ENCODE data around the gene MYO7A. TPM values are rescaled to one million over a fixed set of nuclear protein-coding genes. Genes with fewer than 3 reads are reported as not detected.

MYO7A gene
- total RNA-seq, 1 donor from 2014 or later: 46.4 TPM

DNA sequence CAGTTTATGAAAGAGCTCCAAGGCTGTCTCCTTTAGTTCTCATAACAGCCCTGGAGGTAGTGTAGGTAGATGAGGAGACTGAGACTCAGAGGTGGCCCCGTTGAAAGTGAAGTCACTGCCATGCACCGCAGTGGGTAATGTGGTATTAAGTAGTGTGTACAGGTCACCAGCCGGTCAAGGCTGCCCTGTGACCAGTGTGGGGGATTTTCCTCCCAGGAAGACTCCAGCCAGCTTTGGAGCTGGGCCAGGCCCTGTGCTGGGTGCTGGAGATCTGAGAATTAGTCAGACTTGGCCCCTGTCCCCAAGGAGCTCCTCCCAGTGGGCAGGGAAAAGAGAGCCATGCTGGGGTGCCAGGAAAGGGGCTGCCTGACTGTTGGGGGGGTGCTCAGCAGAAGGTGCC lies 20.1 kb upstream of the MYO7A start:
- H3K27ac ChIP-seq: no peak overlapping the region
- peak; percentile 22 to 80 for DNase-seq (ENCODE audit: low spot score in 2 of 2)
- TF ChIP-seq, protein P1, sequence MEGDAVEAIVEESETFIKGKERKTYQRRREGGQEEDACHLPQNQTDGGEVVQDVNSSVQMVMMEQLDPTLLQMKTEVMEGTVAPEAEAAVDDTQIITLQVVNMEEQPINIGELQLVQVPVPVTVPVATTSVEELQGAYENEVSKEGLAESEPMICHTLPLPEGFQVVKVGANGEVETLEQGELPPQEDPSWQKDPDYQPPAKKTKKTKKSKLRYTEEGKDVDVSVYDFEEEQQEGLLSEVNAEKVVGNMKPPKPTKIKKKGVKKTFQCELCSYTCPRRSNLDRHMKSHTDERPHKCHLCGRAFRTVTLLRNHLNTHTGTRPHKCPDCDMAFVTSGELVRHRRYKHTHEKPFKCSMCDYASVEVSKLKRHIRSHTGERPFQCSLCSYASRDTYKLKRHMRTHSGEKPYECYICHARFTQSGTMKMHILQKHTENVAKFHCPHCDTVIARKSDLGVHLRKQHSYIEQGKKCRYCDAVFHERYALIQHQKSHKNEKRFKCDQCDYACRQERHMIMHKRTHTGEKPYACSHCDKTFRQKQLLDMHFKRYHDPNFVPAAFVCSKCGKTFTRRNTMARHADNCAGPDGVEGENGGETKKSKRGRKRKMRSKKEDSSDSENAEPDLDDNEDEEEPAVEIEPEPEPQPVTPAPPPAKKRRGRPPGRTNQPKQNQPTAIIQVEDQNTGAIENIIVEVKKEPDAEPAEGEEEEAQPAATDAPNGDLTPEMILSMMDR (IDR thresholded peaks at IDR 0.05): no peak
- no peak overlapping the region for H3K4me3 ChIP-seq
- peaks cover 0 to 2% of the 10 kb centered on the region in 2 donors for H3K36me3 ChIP-seq
- no peaks in the 10 kb centered on the region for H3K9me3 ChIP-seq
- intact Hi-C loops (cut with DNase I): no loop called here
- H3K4me1 ChIP-seq: peaks cover 0 to 9% of the 10 kb centered on the region in 2 donors
- no peaks in the 10 kb centered on the region for H3K27me3 ChIP-seq

DNA sequence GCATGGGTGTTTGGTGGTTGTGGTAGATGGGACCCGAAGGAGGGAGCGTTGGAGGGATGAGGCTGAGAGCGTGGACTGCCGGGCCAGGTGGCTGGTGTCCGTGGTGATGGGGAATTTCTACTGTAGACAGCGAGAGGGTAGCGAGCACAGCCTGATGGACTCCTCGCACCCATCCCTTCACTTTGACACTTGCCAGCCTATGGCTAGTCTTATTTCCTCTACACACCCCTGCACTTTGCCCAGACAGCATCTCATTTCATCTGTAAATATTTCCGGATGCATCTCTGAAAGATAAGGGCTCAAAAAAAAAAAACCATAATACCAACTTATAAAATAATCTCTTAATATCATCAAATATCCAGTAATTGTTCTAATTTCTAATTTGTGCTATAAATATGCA lies 19.6 kb upstream of the MYO7A start:
- no peaks in the 10 kb centered on the region for H3K36me3 ChIP-seq
- TF ChIP-seq, protein P1 (IDR thresholded peaks at IDR 0.05): no peak
- no peaks in the 10 kb centered on the region for H3K9me3 ChIP-seq
- H3K27me3 ChIP-seq: no peaks in the 10 kb centered on the region
- H3K27ac ChIP-seq: no peak overlapping the region
- no peak for DNase-seq (ENCODE audit: low spot score in 2 of 2)
- H3K4me1 ChIP-seq: peaks cover 0 to 9% of the 10 kb centered on the region in 2 donors
- intact Hi-C loops (cut with DNase I): no loop called here
- H3K4me3 ChIP-seq: no peak overlapping the region

DNA sequence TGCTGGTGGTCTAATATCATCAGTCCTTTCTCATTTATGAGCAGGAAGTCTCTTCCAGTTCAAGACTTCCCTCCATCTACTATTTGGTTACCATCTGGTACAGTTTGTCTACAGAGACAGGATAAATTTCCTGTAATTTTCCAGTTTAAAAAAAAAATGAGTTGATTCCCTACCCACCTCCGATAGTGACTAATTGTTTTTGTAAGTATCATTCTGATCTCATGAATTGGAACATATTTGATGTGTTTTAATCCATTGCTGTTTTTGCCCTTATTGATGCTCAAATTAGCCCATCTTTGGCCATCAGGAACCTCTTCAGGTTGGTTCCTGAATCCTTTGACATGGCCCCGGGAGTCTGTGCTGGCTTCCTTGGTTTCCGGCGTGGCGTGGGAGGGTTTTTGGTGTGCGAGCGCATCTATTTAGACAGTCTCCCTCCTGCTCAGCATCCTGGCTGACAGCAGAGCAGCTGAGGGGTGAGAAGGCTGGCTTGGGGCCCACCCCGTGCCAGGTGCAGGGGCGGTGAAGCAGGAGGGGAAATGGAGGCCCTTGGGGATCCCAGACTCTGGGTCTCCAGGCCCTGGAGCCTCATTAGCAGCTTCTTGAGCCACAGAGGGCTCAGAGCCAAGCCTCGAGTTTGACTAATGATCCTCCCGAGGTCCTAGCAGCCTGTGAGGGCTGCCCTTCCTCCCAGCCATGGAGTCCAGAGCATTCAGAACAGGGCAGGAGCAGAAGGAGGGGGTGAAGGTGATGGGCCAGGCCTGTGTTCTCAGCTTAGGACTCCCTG lies 18.6 kb upstream of the MYO7A start:
- H3K36me3 ChIP-seq: no peaks in the 10 kb centered on the region
- no peaks in the 10 kb centered on the region for H3K27me3 ChIP-seq
- intact Hi-C loops (cut with DNase I): loop anchor here (5.0 kb wide), 1 partner anchor 62 kb away; no protein-coding TSS in a partner anchor
- H3K4me1 ChIP-seq: peaks cover 0 to 9% of the 10 kb centered on the region in 2 donors
- TF ChIP-seq, protein P1 (IDR thresholded peaks at IDR 0.05): no peak
- H3K9me3 ChIP-seq: no peaks in the 10 kb centered on the region
- no peak for DNase-seq (ENCODE audit: low spot score in 2 of 2)
- H3K4me3 ChIP-seq: no peak overlapping the region
- H3K27ac ChIP-seq: no peak overlapping the region

DNA sequence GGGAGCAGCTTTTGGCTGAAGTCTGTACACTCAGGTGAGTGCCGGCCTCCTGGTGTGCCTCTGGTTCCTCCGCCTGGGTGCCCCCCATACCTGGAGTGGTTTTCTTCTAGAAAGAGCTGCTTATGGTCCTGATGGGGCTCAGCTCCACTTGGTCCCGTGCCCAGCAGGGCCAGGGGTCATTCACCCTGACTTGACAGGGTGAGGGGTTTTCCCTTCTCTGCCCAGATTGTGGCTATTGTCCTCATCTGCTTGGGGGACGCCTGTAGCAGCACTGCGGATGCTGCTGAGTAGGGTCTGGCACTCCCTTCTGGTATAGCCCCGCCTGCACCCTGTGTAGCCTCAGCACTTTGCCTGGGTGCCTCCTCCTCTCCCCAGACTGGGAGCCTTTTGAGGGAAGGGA lies 17.2 kb upstream of the MYO7A start:
- intact Hi-C loops (cut with DNase I): loop anchor here (5.0 kb wide), 1 partner anchor 64 kb away; no protein-coding TSS in a partner anchor
- Histone ChIP-seq H3K27ac (no peak overlapping the region), H3K36me3 (peaks cover 0 to 4% of the 10 kb centered on the region in 2 donors), H3K9me3 (no peaks in the 10 kb centered on the region), H3K27me3 (no peaks in the 10 kb centered on the region), H3K4me3 (no peak overlapping the region), H3K4me1 (peaks cover 0 to 9% of the 10 kb centered on the region in 2 donors)
- DNase-seq (ENCODE audit: low spot score in 2 of 2): no peak
- TF ChIP-seq, protein P1 (IDR thresholded peaks at IDR 0.05): no peak

DNA sequence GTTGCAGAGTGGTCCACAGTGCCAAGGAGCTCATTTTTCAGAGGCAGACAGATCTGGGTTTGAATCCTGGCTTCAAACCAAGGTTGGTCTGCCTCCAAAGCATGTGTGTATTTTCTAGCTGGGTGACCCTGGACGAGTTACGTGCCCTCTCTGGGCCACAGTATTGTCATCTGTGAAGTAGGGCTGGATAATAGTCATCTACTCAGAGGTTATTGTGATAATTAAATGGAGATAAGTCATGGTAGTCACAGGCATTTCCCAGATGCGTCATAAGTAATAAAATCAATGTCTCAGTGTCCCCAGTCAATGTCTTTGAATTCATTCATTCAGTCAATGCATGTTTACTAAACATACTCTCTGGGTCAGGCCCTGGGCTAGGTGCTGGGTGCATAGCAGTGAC lies 16.8 kb upstream of the MYO7A start:
- no peak for DNase-seq (ENCODE audit: low spot score in 2 of 2)
- Histone ChIP-seq H3K27me3 (no peaks in the 10 kb centered on the region), H3K4me3 (no peak overlapping the region), H3K36me3 (peaks cover 0 to 4% of the 10 kb centered on the region in 2 donors), H3K9me3 (no peaks in the 10 kb centered on the region), H3K27ac (no peak overlapping the region), H3K4me1 (peaks cover 0 to 7% of the 10 kb centered on the region in 2 donors)
- TF ChIP-seq, protein P1 (IDR thresholded peaks at IDR 0.05): no peak
- intact Hi-C loops (cut with DNase I): loop anchor here (5.0 kb wide), 1 partner anchor 64 kb away; no protein-coding TSS in a partner anchor

All from ascending aorta (tissue), 2 donors.